Measurements from ENCODE around the gene ATP8A2. TPM values are rescaled to one million over a fixed set of nuclear protein-coding genes. Genes with fewer than 3 reads are reported as not detected.

The ATP8A2 gene
- total and polyA plus RNA-seq, 2 of the 8 experiments (the other 6 are each of a cell fraction or from before 2014, with no cell fraction given), result 2.4 to 8.3 TPM

- ChIA-PET CTCF (ENCODE audit: partially characterized antibody) (interaction anchor here (0.9 to 9.2 kb wide), 2 partner anchors 12 to 169 kb away, joined by 6 to 53 read pairs; no protein-coding TSS in a partner anchor), POLR2A (ENCODE audit: partially characterized antibody) (interaction anchor here (2.0 kb wide), 1 partner anchor 25 kb away, joined by 8 read pairs; the partner anchor contains the start of gene SHISA2)
- no peak for FAIRE-seq
Observed at GRCh38 chr13:26026211-26026610, 654.4 kb downstream of the ATP8A2 start.

More at GRCh38 chr13:26026211-26026610, 654.4 kb downstream of the ATP8A2 start:
- no peak overlapping the region for H2AFZ ChIP-seq (ENCODE audit: low read length)
- H4K20me1 ChIP-seq (replicated peaks in 1 of 2; ENCODE audit: control insufficient read depth in 1 of 2, insufficient read depth in 2 of 2, low read length in 2 of 2), result no peaks in the 10 kb centered on the region
- H3K14ac ChIP-seq (ENCODE audit: insufficient read length), result no peak overlapping the region
- no peak overlapping the region for H3K4me2 ChIP-seq (ENCODE audit: insufficient read depth in 1 of 2, low read depth in 2 of 2, low read length in 2 of 2)
- no peak overlapping the region for H4K8ac ChIP-seq (ENCODE audit: extremely low read depth, insufficient read depth, low read length)
- H4K5ac ChIP-seq (ENCODE audit: insufficient read length, low read depth, low read length), result no peak overlapping the region
- peak in 1 of 2 experiments; percentile 43 for DNase-seq (ENCODE audit: low read depth in 1 of 2, low spot score in 2 of 2)
- peaks cover 5% of the 10 kb centered on the region in 2 experiments; a peak in 3 of 4 replicates for H3K9me3 ChIP-seq (ENCODE audit: insufficient read depth in 2 of 2, low read depth in 1 of 2, low read length in 1 of 2)
- no peak overlapping the region; the same call in 1 of the 2 replicates for H3K18ac ChIP-seq (ENCODE audit: extremely low read depth, low read length)
- H2BK120ac ChIP-seq (replicated peaks; ENCODE audit: low read depth, low read length), result no peak overlapping the region
- peaks cover 0 to 14% (median 2%) of the 10 kb centered on the region in 4 experiments; a peak in 4 of 7 replicates for H3K4me1 ChIP-seq (replicated peaks in 1 of 4; ENCODE audit: control insufficient read depth in 3 of 4, insufficient read depth in 4 of 4, low read length in 3 of 4)
- no peak overlapping the region for H4K91ac ChIP-seq (replicated peaks; ENCODE audit: insufficient read length, low read length)
- no peak overlapping the region for H3K4ac ChIP-seq (replicated peaks; ENCODE audit: insufficient read length, low read depth, low read length)
- no peaks in the 10 kb centered on the region for H3K79me2 ChIP-seq (ENCODE audit: control insufficient read depth in 1 of 2, insufficient read depth in 2 of 2, low read length in 2 of 2)
- H3K23me2 ChIP-seq (ENCODE audit: low read depth, low read length), result no peaks in the 10 kb centered on the region
- H3K27ac ChIP-seq (ENCODE audit: low read depth, low read length), result no peak overlapping the region
- no peak overlapping the region for H3K23ac ChIP-seq (ENCODE audit: insufficient read length)
- no peak overlapping the region for H2BK15ac ChIP-seq (ENCODE audit: low read length)
- 0 out of 8 replicates have a peak, but pooled peaks cover 0 to 2% (median 0%) of the 10 kb centered on the region in 4 experiments for H3K36me3 ChIP-seq (ENCODE audit: control insufficient read depth in 2 of 4, insufficient read depth in 4 of 4, low read length in 3 of 4)
- no peak overlapping the region for H2BK5ac ChIP-seq (ENCODE audit: low read depth, low read length)
- TF ChIP-seq MAX (IDR thresholded peaks at IDR 0.05) (no peak), KDM4A (IDR thresholded peaks at IDR 0.05; ENCODE audit: low read depth, low read length, severe bottlenecking) (no peak), SP4 (IDR thresholded peaks at IDR 0.05; ENCODE audit: low read length) (no peak)
- no peak overlapping the region for H3K56ac ChIP-seq (replicated peaks; ENCODE audit: insufficient read length, low read depth, low read length)
- peak overlapping the region; percentile 56; the same call in 1 of the 2 replicates for H2BK12ac ChIP-seq (ENCODE audit: low read depth, low read length)
- no peaks in the 10 kb centered on the region for H3K79me1 ChIP-seq (ENCODE audit: low read depth, low read length)
- no peak overlapping the region for H2BK20ac ChIP-seq (ENCODE audit: low read length)
- no peak overlapping the region for H3K9ac ChIP-seq (replicated peaks in 1 of 4; ENCODE audit: extremely low read depth in 1 of 4, low read depth in 3 of 4, low read length in 3 of 4)
- 92% methylated on average over 4 of the region's 4 CpGs; no CpG with 5 or more reads in 1 of the 2 experiments for WGBS, 2 experiments (ENCODE audit: extremely low coverage in 1 of 2, insufficient coverage in 1 of 2, insufficient read length in 1 of 2, insufficient replicate concordance in 2 of 2, low coverage in 1 of 2, low lambda C conversion rate in 2 of 2, missing lambda C conversion rate in 1 of 2)
- no peak overlapping the region for H3K4me3 ChIP-seq (ENCODE audit: extremely low read depth in 1 of 4, insufficient read depth in 2 of 4, low read depth in 3 of 4, low read length in 4 of 4)
- H3K27me3 ChIP-seq (replicated peaks in 1 of 4; ENCODE audit: control insufficient read depth in 3 of 4, extremely low read depth in 1 of 4, insufficient read depth in 3 of 4, low read length in 3 of 4), result no peaks in the 10 kb centered on the region
- H2AK5ac ChIP-seq (ENCODE audit: low read depth, low read length), result no peak overlapping the region

Data from H1 (cell line).